T-helper 22 cell (primary cell): ENCODE results near the gene AKT1.
A peak's percentile ranks its signal among the peaks of the same experiment; 100 is the strongest.

Source experiments
- DNase-seq: peaks from one replicate; pipeline ENCODE4 v3.0.0-alpha.2; 2020; ENCODE audit warnings: low read depth

Gene AKT1

DNA sequence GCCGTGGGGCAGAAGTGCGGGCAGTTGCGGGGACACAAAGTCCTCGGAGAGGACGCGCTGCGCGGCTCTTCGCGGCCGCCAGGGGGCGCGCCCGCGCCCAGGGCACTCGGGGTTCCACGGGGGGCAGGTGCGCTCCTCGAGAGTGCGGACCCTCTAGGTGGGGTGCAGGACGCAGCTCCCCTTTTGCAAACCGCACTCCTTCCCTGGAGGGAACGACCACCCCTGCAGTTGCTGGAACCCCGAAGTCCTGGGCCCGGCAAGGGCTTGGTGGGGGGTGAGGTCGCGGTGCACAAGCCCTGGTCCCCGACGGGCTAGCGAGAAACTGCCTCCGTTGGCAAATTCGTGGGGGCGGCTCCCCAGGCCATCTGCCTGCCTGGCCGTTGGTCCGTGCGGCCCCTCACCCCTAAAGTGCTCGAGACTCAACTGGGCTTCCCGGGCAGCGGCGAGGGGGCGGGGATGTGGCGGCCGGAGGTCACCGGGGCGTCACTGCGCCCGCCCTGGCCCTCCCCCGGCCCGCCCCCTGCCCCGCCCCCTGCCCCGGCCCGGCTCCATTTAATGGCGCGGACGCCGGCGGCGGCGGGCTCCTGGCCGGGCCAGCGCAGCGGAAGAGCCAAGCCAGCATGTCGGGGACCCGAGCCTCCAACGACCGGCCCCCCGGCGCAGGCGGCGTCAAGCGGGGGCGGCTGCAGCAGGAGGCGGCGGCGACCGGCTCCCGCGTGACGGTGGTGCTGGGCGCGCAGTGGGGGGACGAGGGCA lies 71.7 kb downstream of the AKT1 start, which contains the start of gene ADSS1:
ADSS1 (plus strand) TSS at position 579 of the 756 bp plus-strand sequence; CDS start at position 621, 42 bp downstream.
- DNase-seq, result peak; percentile 47

DNA sequence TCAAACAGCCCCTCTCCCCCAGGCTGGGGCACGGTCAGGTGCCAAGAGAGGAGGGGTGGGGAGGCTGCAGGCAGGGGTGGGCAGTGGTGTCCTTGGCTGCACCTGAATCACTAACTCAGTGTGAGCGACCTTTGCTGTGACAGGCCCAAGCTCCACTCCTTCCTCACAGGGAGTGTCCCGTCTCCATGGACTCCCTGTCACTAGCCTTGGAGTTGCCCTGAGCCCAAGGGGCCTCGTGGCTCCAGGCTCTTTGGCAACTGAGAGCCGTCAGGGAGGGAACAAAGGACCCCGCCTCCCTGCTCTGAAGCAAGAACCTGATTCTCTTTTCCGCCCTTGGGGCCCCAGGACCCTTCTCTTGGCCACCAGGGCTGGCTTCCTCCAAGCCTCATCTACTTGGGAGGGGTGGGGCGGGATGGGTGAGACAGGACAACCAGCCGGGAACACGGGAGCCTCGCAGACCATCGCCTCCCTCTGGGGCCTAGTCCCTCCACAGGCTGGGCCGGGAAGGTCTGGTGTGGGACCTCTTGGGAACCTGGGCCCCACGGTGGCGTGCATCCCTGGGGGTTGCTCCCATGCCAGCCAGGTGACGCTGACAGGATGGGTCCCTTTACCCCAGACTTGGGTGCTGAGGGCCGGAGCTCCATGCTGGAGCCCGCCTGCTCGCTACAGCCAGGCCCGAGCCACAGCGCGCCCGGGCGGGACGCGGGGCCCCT lies 72.5 kb downstream of the AKT1 start:
- DNase-seq, result no peak

DNA sequence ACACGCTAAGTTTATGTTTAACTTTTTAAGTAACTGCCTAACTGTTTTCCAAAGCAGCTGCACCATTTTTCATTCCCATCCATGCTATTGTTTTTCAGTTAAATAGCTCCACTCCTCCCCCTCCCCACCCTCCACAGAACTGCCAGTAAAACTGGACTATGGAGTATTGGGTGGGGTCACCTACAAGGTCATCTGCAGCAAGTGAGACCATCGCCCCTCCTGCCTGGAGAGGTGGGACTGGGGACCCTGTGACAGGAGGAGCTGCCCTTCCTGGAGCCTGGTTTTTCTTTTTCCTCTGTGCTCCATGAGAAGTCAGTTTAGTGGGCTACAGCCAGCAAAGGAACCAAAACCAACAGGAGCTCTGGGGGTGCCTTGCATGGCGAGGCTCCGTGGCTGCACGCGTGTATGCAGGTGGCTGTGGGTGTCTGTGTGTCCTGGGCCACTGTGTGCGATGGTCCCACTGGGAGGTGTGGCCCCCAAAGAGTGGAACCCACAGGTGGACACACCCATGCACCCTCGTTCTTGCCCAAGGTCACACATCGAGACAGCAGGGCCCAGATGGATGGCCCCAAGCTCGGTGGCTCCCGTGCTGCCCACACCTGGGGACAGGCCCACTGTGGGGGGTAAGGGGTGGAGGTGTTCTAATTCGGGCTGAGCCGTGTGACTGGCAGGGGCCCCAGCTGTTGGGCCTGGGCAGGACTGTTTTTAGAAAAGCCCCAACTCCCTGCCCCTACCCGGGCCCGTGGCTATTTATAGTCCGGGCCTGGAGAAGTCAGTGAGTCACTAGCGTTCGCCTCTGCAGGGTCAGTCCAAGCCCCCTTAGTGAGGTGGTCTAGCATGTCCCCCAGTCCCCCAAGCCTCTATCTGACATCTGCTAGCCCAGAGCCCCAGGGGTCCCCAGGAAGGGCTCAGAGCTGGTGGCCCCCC lies 73.8 kb downstream of the AKT1 start:
- no peak for DNase-seq
